Thyroid gland (tissue), 4 donors: Measurements from ENCODE around the gene PHLPP1. TPM values are rescaled to one million over a fixed set of nuclear protein-coding genes. Genes with fewer than 3 reads are reported as not detected.

Experiments
- DNase-seq, 2 donors: peaks; one replicate each; pipeline ENCODE4 v3.0.0-alpha.2; 2019
- H3K27ac ChIP-seq, 3 donors: fragments of 200-600 bp; sonication (generic); 1 replicate in 2 of 3; 2 replicates in 1 of 3; pipeline ENCODE4 v1.5.1; 2016 to 2019; ENCODE audit warnings: mild to moderate bottlenecking in 1 of 3, moderate library complexity in 1 of 3
- H3K27me3 ChIP-seq: fragments of 200-600 bp; sonication (generic); one replicate; pipeline ENCODE4 v1.5.1; 2019
- H3K36me3 ChIP-seq, 2 donors: fragments of 200-600 bp; sonication (generic); one replicate each; pipeline ENCODE4 v1.5.1; 2016 to 2019
- H3K4me1 ChIP-seq, 2 donors: fragments of 200-600 bp; sonication (generic); one replicate each; pipeline ENCODE4 v1.5.1; 2017 to 2019
- H3K4me3 ChIP-seq, 3 donors: fragments of 200-600 bp; sonication (generic); replicated peaks in 1 of 3; 1 replicate in 2 of 3; 2 replicates in 1 of 3; pipeline ENCODE4 v1.5.1; 2016; ENCODE audit warnings: mild to moderate bottlenecking in 1 of 3
- H3K9me3 ChIP-seq: fragments of 200-600 bp; sonication (generic); one replicate; pipeline ENCODE4 v1.5.1; 2017
- POLR2A ChIP-seq, 2 donors: fragments of 450-650 bp; IDR thresholded peaks; one replicate each; pipeline ENCODE4 v1.6.1; 2017; ENCODE audit warnings: antibody characterized with exemption in 2 of 2, mild to moderate bottlenecking in 2 of 2, moderate library complexity in 1 of 2
- WGBS, 2 donors: methylation state at CpG; one replicate each; pipeline ENCODE4 v1.1.5; 2017; 5-methylcytosine and 5-hydroxymethylcytosine counted together
- intact Hi-C: fragments of 100-400 bp; cut with DNase I; formaldehyde crosslinking; loops from one replicate; pipeline ENCODE4 v1.15.1; 2023
- total RNA-seq, 4 donors: library from RNA; depleted of rRNA; stranded (reverse); fragments of >200 nt; gene quantifications; one replicate each; pipeline ENCODE4 v1.2.3, GENCODE V29; 2016
- TF ChIP-seq, protein P1 (sequence below), 6 experiments: fragments of 200-600 bp in 3 of 6; fragments of 450-650 bp in 3 of 6; sonication (generic) in 3 of 6; IDR thresholded peaks; one replicate each; pipeline ENCODE4 v1.5.1; 2016 to 2019; ENCODE audit warnings: antibody characterized with exemption in 6 of 6, mild to moderate bottlenecking in 2 of 6, inconsistent platforms in 1 of 6, moderate library complexity in 1 of 6

Gene PHLPP1
- total RNA-seq, 4 donors from 2014 or later: 14.6 to 22.7 (median 20.4) TPM

- Histone ChIP-seq H3K4me3 (no peak overlapping the region), H3K9me3 (no peaks in the 10 kb centered on the region), H3K27ac (no peak overlapping the region), H3K4me1 (no peaks in the 10 kb centered on the region), H3K36me3 (no peaks in the 10 kb centered on the region), H3K27me3 (no peaks in the 10 kb centered on the region)
- WGBS, 2 donors: 28 to 34% methylated on average over 4 of the region's 4 CpGs
- peak; percentile 9 to 12 for DNase-seq
- TF ChIP-seq, protein P1, sequence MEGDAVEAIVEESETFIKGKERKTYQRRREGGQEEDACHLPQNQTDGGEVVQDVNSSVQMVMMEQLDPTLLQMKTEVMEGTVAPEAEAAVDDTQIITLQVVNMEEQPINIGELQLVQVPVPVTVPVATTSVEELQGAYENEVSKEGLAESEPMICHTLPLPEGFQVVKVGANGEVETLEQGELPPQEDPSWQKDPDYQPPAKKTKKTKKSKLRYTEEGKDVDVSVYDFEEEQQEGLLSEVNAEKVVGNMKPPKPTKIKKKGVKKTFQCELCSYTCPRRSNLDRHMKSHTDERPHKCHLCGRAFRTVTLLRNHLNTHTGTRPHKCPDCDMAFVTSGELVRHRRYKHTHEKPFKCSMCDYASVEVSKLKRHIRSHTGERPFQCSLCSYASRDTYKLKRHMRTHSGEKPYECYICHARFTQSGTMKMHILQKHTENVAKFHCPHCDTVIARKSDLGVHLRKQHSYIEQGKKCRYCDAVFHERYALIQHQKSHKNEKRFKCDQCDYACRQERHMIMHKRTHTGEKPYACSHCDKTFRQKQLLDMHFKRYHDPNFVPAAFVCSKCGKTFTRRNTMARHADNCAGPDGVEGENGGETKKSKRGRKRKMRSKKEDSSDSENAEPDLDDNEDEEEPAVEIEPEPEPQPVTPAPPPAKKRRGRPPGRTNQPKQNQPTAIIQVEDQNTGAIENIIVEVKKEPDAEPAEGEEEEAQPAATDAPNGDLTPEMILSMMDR (IDR thresholded peaks at IDR 0.05): no peak
- intact Hi-C loops: no loop called here
Measured at GRCh38 chr18:62682371-62682770, 33.0 kb upstream of the PHLPP1 start.

- intact Hi-C loops: no loop called here
- TF ChIP-seq POLR2A (IDR thresholded peaks at IDR 0.05): no peak
- TF ChIP-seq, protein P1 (IDR thresholded peaks at IDR 0.05): no peak
- no peaks in the 10 kb centered on the region for H3K4me1 ChIP-seq
- H3K9me3 ChIP-seq: no peaks in the 10 kb centered on the region
- H3K27me3 ChIP-seq: no peaks in the 10 kb centered on the region
- no peak overlapping the region for H3K4me3 ChIP-seq
- 78 to 84% methylated on average over 4 of the region's 4 CpGs for WGBS, 2 donors
- no peak overlapping the region for H3K27ac ChIP-seq
- no peak for DNase-seq
- H3K36me3 ChIP-seq: no peaks in the 10 kb centered on the region
Measured at GRCh38 chr18:62683935-62684334, 31.4 kb upstream of the PHLPP1 start.

DNA sequence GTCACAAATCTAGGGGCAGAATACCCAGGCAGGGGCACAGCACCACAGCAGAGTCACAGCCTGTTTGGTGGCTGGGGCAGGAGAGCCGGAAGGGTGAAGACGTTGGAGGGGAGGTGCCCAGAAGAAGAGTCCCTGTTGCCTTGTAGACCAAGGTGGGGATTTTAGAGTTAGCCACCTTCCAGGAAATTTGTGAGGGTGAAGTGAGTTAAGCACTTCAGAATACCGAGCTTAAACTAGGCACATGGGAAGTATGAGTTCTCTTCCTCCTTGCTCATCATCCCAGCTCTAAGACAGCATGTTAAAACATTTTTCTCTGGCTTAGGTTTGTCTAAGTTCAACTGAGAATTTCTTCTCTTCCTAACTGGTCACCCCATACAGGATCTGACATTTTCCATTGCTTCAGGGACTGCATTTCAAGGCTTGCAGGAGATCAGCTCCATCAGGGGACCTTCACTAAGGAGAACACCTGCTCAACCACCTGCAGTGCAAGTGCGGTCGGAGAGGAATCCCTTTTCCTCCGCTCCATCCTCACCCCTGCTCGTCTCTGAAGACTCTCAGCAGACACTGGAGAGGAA lies 26.5 kb upstream of the PHLPP1 start:
- intact Hi-C loops: no loop called here
- H3K9me3 ChIP-seq: no peaks in the 10 kb centered on the region
- no peaks in the 10 kb centered on the region for H3K36me3 ChIP-seq
- H3K4me3 ChIP-seq: no peak overlapping the region
- H3K27me3 ChIP-seq: no peaks in the 10 kb centered on the region
- no peaks in the 10 kb centered on the region for H3K4me1 ChIP-seq
- no peak for TF ChIP-seq POLR2A (IDR thresholded peaks at IDR 0.05)
- TF ChIP-seq, protein P1 (IDR thresholded peaks at IDR 0.05): no peak
- WGBS, 2 donors: 92 to 93% methylated on average over 7 of the region's 7 CpGs
- DNase-seq: no peak
- H3K27ac ChIP-seq: no peak overlapping the region

GRCh38 chr18:62690236-62690815 lies 25.0 kb upstream of the PHLPP1 start:
- H3K36me3 ChIP-seq: no peaks in the 10 kb centered on the region
- H3K27me3 ChIP-seq: no peaks in the 10 kb centered on the region
- no peaks in the 10 kb centered on the region for H3K4me1 ChIP-seq
- H3K9me3 ChIP-seq: no peaks in the 10 kb centered on the region
- WGBS, 2 donors: 69 to 75% methylated on average over 6 of the region's 6 CpGs
- no peak for TF ChIP-seq POLR2A (IDR thresholded peaks at IDR 0.05)
- TF ChIP-seq, protein P1 (IDR thresholded peaks at IDR 0.05): no peak
- H3K4me3 ChIP-seq: no peak overlapping the region
- intact Hi-C loops: no loop called here
- DNase-seq: no peak
- H3K27ac ChIP-seq: no peak overlapping the region

DNA sequence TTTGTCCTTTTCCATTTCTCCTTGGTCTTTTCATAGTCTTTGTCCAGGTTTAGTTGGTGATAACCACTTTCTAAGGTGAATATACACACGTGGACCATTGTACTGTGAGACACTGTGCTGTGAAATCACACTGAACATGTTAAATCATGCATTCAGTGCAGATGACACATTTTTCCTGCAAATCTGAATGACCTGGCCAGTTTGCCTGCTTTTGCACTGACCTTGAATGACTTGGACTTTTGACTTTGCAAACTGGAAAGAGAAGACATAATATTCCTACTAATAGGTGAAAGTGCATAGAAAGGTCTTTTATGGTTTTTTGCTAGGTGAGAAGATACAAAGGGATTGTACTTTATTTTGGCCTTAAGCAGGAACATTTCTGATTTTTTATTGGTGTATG lies 21.7 kb upstream of the PHLPP1 start:
- H3K4me3 ChIP-seq: no peak overlapping the region
- no peaks in the 10 kb centered on the region for H3K4me1 ChIP-seq
- 57 to 69% methylated on average over 1 of the region's 1 CpG for WGBS, 2 donors
- TF ChIP-seq POLR2A (IDR thresholded peaks at IDR 0.05): no peak
- TF ChIP-seq, protein P1 (IDR thresholded peaks at IDR 0.05): no peak
- no peak for DNase-seq
- intact Hi-C loops: no loop called here
- H3K27me3 ChIP-seq: no peaks in the 10 kb centered on the region
- H3K27ac ChIP-seq: no peak overlapping the region
- H3K36me3 ChIP-seq: no peaks in the 10 kb centered on the region
- no peaks in the 10 kb centered on the region for H3K9me3 ChIP-seq
